ENCODE results near the gene TMEM95.

The TMEM95 gene

DNA sequence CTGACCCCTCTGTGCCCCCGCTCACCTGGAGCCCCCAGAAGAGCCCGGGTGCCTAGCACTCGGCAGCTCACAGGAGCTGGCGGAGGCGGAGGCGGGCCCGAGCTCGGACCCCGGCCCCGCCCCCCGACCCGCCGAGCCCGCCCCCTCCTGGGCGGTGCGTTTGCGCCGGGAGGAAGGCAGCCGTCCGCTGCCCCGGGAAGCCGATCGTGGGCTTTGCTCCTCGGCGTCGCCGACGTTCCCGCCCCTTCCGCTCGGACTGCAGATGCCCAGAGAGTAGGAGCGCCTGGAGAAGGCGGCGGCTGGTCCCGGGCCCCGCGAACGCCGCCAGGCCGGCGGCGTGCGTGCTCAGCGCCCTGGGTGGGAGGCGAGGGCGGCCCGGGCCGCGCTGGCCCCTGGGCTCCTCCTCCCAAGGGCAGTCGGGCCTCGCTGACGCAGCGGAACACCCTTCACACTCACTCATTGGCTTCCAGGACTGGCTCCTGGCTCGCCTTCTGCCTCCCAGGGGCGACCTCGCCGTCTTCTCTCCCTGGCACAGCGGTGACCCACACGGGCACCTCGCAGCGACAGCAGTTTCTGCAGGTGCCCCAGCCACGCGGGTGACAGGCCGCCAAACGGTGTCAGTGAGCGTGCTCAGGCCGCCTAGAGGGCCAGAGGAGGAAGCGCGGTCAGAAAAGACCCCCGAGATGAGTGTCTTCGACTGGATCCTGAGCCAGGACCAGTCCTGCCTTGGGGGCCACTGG is 39.7 kb downstream of the TMEM95 start, which contains the start of gene PLSCR3 (continued):
- TF ChIP-seq, protein P1, sequence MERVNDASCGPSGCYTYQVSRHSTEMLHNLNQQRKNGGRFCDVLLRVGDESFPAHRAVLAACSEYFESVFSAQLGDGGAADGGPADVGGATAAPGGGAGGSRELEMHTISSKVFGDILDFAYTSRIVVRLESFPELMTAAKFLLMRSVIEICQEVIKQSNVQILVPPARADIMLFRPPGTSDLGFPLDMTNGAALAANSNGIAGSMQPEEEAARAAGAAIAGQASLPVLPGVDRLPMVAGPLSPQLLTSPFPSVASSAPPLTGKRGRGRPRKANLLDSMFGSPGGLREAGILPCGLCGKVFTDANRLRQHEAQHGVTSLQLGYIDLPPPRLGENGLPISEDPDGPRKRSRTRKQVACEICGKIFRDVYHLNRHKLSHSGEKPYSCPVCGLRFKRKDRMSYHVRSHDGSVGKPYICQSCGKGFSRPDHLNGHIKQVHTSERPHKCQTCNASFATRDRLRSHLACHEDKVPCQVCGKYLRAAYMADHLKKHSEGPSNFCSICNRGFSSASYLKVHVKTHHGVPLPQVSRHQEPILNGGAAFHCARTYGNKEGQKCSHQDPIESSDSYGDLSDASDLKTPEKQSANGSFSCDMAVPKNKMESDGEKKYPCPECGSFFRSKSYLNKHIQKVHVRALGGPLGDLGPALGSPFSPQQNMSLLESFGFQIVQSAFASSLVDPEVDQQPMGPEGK (tag by site-specific recombination; IDR thresholded peaks at IDR 0.05) = no peak; the same call in 1 of the 2 replicates
- no peak for TF ChIP-seq GLI2 (tag by site-specific recombination; IDR thresholded peaks at IDR 0.05; ENCODE audit: borderline replicate concordance, low read depth)
- TF ChIP-seq ZBTB8A (tag by site-specific recombination; IDR thresholded peaks at IDR 0.05) = no peak; the same call in none of the 2 replicates
- TF ChIP-seq, protein P2, sequence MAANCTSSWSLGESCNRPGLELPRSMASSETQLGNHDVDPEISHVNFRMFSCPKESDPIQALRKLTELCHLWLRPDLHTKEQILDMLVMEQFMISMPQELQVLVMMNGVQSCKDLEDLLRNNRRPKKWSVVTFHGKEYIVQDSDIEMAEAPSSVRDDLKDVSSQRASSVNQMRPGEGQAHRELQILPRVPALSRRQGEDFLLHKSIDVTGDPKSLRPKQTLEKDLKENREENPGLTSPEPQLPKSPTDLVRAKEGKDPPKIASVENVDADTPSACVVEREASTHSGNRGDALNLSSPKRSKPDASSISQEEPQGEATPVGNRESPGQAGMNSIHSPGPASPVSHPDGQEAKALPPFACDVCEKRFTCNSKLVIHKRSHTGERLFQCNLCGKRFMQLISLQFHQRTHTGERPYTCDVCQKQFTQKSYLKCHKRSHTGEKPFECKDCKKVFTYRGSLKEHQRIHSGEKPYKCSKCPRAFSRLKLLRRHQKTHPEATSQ (tag by site-specific recombination; IDR thresholded peaks at IDR 0.05) = no peak
- no peak for TF ChIP-seq ZNF221 (tag by site-specific recombination; IDR thresholded peaks at IDR 0.05; ENCODE audit: borderline replicate concordance)
- TF ChIP-seq EGR2 (tag by site-specific recombination; IDR thresholded peaks at IDR 0.05; ENCODE audit: low read depth) = no peak
- no peak for TF ChIP-seq ZNF544 (tag by site-specific recombination; IDR thresholded peaks at IDR 0.05)
- TF ChIP-seq, protein P3, sequence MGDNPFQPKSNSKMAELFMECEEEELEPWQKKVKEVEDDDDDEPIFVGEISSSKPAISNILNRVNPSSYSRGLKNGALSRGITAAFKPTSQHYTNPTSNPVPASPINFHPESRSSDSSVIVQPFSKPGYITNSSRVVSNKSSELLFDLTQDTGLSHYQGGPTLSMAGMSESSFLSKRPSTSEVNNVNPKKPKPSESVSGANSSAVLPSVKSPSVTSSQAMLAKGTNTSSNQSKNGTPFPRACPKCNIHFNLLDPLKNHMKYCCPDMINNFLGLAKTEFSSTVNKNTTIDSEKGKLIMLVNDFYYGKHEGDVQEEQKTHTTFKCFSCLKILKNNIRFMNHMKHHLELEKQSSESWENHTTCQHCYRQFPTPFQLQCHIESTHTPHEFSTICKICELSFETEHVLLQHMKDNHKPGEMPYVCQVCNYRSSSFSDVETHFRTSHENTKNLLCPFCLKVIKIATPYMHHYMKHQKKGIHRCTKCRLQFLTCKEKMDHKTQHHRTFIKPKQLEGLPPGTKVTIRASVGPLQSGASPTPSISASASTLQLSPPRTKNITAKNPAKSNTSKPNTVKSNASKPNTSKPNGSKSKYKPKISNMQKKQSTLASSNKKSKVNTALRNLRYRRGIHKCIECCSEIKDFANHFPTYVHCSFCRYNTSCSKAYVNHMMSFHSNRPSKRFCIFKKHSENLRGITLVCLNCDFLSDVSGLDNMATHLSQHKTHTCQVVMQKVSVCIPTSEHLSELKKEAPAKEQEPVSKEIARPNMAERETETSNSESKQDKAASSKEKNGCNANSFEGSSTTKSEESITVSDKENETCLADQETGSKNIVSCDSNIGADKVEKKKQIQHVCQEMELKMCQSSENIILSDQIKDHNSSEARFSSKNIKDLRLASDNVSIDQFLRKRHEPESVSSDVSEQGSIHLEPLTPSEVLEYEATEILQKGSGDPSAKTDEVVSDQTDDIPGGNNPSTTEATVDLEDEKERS (tag by site-specific recombination; IDR thresholded peaks at IDR 0.05) = no peak
- no peak for TF ChIP-seq ZNF707 (tag by site-specific recombination; IDR thresholded peaks at IDR 0.05)
- TF ChIP-seq ZNF223 (tag by site-specific recombination; IDR thresholded peaks at IDR 0.05) = no peak
- TF ChIP-seq, protein P4, sequence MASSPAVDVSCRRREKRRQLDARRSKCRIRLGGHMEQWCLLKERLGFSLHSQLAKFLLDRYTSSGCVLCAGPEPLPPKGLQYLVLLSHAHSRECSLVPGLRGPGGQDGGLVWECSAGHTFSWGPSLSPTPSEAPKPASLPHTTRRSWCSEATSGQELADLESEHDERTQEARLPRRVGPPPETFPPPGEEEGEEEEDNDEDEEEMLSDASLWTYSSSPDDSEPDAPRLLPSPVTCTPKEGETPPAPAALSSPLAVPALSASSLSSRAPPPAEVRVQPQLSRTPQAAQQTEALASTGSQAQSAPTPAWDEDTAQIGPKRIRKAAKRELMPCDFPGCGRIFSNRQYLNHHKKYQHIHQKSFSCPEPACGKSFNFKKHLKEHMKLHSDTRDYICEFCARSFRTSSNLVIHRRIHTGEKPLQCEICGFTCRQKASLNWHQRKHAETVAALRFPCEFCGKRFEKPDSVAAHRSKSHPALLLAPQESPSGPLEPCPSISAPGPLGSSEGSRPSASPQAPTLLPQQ (tag by site-specific recombination; IDR thresholded peaks at IDR 0.05) = 0 out of 2 replicates have a peak, but pooled peaks have one; percentile 34
- TF ChIP-seq ZNF175 (tag by site-specific recombination; IDR thresholded peaks at IDR 0.05) = no peak
- TF ChIP-seq REPIN1 (tag by site-specific recombination; IDR thresholded peaks at IDR 0.05; ENCODE audit: low read depth) = no peak
- TF ChIP-seq, protein P5, sequence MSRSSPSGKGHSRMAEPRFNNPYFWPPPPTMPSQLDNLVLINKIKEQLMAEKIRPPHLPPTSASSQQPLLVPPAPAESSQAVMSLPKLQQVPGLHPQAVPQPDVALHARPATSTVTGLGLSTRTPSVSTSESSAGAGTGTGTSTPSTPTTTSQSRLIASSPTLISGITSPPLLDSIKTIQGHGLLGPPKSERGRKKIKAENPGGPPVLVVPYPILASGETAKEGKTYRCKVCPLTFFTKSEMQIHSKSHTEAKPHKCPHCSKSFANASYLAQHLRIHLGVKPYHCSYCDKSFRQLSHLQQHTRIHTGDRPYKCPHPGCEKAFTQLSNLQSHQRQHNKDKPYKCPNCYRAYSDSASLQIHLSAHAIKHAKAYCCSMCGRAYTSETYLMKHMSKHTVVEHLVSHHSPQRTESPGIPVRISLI (tag by site-specific recombination; IDR thresholded peaks at IDR 0.05) = no peak
- TF ChIP-seq ZNF174 (tag by site-specific recombination; IDR thresholded peaks at IDR 0.05) = no peak
- TF ChIP-seq ZNF664 (tag by site-specific recombination; IDR thresholded peaks at IDR 0.05) = no peak
- TF ChIP-seq, protein P6, sequence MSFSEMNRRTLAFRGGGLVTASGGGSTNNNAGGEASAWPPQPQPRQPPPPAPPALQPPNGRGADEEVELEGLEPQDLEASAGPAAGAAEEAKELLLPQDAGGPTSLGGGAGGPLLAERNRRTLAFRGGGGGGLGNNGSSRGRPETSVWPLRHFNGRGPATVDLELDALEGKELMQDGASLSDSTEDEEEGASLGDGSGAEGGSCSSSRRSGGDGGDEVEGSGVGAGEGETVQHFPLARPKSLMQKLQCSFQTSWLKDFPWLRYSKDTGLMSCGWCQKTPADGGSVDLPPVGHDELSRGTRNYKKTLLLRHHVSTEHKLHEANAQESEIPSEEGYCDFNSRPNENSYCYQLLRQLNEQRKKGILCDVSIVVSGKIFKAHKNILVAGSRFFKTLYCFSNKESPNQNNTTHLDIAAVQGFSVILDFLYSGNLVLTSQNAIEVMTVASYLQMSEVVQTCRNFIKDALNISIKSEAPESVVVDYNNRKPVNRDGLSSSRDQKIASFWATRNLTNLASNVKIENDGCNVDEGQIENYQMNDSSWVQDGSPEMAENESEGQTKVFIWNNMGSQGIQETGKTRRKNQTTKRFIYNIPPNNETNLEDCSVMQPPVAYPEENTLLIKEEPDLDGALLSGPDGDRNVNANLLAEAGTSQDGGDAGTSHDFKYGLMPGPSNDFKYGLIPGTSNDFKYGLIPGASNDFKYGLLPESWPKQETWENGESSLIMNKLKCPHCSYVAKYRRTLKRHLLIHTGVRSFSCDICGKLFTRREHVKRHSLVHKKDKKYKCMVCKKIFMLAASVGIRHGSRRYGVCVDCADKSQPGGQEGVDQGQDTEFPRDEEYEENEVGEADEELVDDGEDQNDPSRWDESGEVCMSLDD (tag by site-specific recombination; IDR thresholded peaks at IDR 0.05) = no peak
- no peak for TF ChIP-seq ZNF530 (tag by site-specific recombination; IDR thresholded peaks at IDR 0.05; ENCODE audit: low read depth)
- TF ChIP-seq ZFHX2 (tag by site-specific recombination; conservative IDR thresholded peaks at IDR 0.05) = 0 out of 2 replicates have a peak, but pooled peaks have one; percentile 40
- TF ChIP-seq ZNF521 (tag by site-specific recombination; IDR thresholded peaks at IDR 0.05) = no peak
- TF ChIP-seq ZBTB1 (tag by site-specific recombination; IDR thresholded peaks at IDR 0.05) = no peak
- peak; percentile 32; the same call in 1 of the 2 replicates for TF ChIP-seq ZBTB17 (tag by site-specific recombination; IDR thresholded peaks at IDR 0.05)
- TF ChIP-seq ZNF777 (tag by site-specific recombination; IDR thresholded peaks at IDR 0.05; ENCODE audit: borderline replicate concordance) = no peak
- peak; percentile 41; the same call in 1 of the 2 replicates for TF ChIP-seq SP3 (tag by site-specific recombination; IDR thresholded peaks at IDR 0.05)
- TF ChIP-seq ZNF2 (tag by site-specific recombination; IDR thresholded peaks at IDR 0.05) = peak; percentile 41; the same call in 1 of the 2 replicates
- TF ChIP-seq BCL11B (tag by site-specific recombination; IDR thresholded peaks at IDR 0.05; ENCODE audit: low read depth) = no peak
- no peak for TF ChIP-seq OSR2 (tag by site-specific recombination; IDR thresholded peaks at IDR 0.05)
- TF ChIP-seq KLF10 (tag by site-specific recombination; IDR thresholded peaks at IDR 0.05) = peak; percentile 56; the same call in 1 of the 2 replicates
